ENCODE measurements around the gene WDR88. TPM values are rescaled to one million over a fixed set of nuclear protein-coding genes. Genes with fewer than 3 reads are reported as not detected.
A peak's percentile ranks its signal among the peaks of the same experiment; 100 is the strongest.

Gene WDR88
- total and polyA plus RNA-seq, 10 of the 15 experiments (the other 5 are each of a cell fraction or from before 2014, with no cell fraction given) = 0.19 to 0.34 TPM; not detected in 8

DNA sequence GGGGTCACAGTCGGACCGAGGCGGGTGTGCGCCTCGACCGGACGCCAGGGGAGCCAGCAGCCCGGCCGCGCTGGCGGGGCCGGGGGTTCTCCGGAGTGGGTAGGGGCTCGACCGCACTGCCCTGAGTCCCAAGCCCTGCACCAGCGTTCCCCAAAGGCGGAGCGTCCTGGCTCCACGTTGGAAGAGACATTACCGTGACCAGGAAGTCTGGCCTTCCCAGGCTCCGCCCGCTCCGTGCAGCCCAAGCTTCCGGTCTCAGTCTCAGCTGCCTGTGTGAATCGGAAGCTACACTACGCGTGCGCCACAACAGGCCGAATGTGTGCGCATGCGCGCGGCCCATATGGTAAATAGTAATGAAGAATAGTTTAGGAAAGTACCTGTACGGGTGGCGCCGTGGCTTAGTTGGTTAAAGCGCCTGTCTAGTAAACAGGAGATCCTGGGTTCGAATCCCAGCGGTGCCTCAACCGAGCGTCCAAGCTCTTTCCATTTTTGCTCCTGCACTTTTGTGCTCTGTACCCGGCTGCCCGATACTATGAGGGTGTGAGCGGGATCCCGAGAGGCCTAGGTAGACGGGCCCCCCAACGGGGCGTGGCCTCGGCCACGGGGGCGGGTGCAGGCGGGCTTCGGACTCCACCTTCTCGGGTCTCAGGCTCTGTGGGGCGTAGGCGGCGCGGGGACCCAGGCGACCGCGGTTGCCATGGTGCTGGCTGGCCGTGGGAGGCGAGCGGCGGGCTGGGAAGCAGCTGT lies 44.9 kb downstream of the WDR88 start (continued):
- peak; percentile 20; the same call in 1 of the 2 replicates for TF ChIP-seq YY1 (IDR thresholded peaks at IDR 0.05; ENCODE audit: low read depth, low read length)
- TF ChIP-seq NFIC (IDR thresholded peaks at IDR 0.05; ENCODE audit: low read depth, low read length) = no peak; the same call in 1 of the 2 replicates
- peak; percentile 96 for TF ChIP-seq PML (IDR thresholded peaks at IDR 0.05; ENCODE audit: low read length)
- TF ChIP-seq MYB (IDR thresholded peaks at IDR 0.05; ENCODE audit: borderline replicate concordance, low read depth, low read length) = no peak
- TF ChIP-seq SRF (IDR thresholded peaks at IDR 0.05; ENCODE audit: low read depth in 2 of 2, low read length in 2 of 2) = no peak
- peak; percentile 92 for TF ChIP-seq NBN (IDR thresholded peaks at IDR 0.05)
- TF ChIP-seq MEF2B (IDR thresholded peaks at IDR 0.05; ENCODE audit: partially characterized antibody, poor library complexity, severe bottlenecking) = peak; percentile 78
- no peak for TF ChIP-seq KAT2A (conservative IDR thresholded peaks at IDR 0.05; ENCODE audit: control insufficient read depth, low read depth, low read length)
- peak; percentile 100 for TF ChIP-seq ZNF24 (IDR thresholded peaks at IDR 0.05)
- TF ChIP-seq ZSCAN29 (IDR thresholded peaks at IDR 0.05) = peak; percentile 90
- TF ChIP-seq ELK1 (IDR thresholded peaks at IDR 0.05; ENCODE audit: low read depth, low read length) = peak; percentile 83
- 0 out of 6 replicates have a peak, but pooled peaks of 1 of the 3 experiments have one; percentile 1 for TF ChIP-seq CTCF (IDR thresholded peaks at IDR 0.05 in 2 of 3, conservative IDR thresholded peaks at IDR 0.05 in 1 of 3; ENCODE audit: control insufficient read depth in 2 of 3, extremely low read depth in 1 of 3, insufficient read depth in 1 of 3, low read depth in 3 of 3, low read length in 3 of 3)
- TF ChIP-seq, protein P1, sequence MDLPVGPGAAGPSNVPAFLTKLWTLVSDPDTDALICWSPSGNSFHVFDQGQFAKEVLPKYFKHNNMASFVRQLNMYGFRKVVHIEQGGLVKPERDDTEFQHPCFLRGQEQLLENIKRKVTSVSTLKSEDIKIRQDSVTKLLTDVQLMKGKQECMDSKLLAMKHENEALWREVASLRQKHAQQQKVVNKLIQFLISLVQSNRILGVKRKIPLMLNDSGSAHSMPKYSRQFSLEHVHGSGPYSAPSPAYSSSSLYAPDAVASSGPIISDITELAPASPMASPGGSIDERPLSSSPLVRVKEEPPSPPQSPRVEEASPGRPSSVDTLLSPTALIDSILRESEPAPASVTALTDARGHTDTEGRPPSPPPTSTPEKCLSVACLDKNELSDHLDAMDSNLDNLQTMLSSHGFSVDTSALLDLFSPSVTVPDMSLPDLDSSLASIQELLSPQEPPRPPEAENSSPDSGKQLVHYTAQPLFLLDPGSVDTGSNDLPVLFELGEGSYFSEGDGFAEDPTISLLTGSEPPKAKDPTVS (IDR thresholded peaks at IDR 0.05; ENCODE audit: low read depth, low read length) = peak; percentile 79; the same call in 1 of the 2 replicates
- peak; percentile 97 for TF ChIP-seq IKZF1 (conservative IDR thresholded peaks at IDR 0.05)
- TF ChIP-seq SUZ12 (IDR thresholded peaks at IDR 0.05; ENCODE audit: unreplicated experiment) = no peak
- TF ChIP-seq BCL11A (IDR thresholded peaks at IDR 0.05; ENCODE audit: low read depth, low read length) = 0 out of 2 replicates have a peak, but pooled peaks have one; percentile 7
- TF ChIP-seq EP300 (IDR thresholded peaks at IDR 0.05; ENCODE audit: borderline replicate concordance in 1 of 2, control insufficient read depth in 1 of 2, low read depth in 2 of 2, low read length in 2 of 2) = peak in 1 of 2 experiments; percentile 18; a peak in 1 of 4 replicates
- peak; percentile 58 for TF ChIP-seq SMARCA5 (IDR thresholded peaks at IDR 0.05)
- TF ChIP-seq PRDM15 (CRISPR knock-in tag; IDR thresholded peaks at IDR 0.05) = no peak
- TF ChIP-seq NFYB (IDR thresholded peaks at IDR 0.05; ENCODE audit: insufficient read depth, low read depth, low read length) = no peak
- TF ChIP-seq HDAC2 (IDR thresholded peaks at IDR 0.05) = no peak
- peak; percentile 55 for TF ChIP-seq CBFB (IDR thresholded peaks at IDR 0.05; ENCODE audit: low read depth)

Measured in GM12878 (cell line).